ENCODE data around the gene PRODH2.
"Not testable (repeated sequence)": the region's sequence is repeated elsewhere in the genome, so short reads cannot be mapped to it uniquely, and the experiment has no call there.

Gene PRODH2

DNA sequence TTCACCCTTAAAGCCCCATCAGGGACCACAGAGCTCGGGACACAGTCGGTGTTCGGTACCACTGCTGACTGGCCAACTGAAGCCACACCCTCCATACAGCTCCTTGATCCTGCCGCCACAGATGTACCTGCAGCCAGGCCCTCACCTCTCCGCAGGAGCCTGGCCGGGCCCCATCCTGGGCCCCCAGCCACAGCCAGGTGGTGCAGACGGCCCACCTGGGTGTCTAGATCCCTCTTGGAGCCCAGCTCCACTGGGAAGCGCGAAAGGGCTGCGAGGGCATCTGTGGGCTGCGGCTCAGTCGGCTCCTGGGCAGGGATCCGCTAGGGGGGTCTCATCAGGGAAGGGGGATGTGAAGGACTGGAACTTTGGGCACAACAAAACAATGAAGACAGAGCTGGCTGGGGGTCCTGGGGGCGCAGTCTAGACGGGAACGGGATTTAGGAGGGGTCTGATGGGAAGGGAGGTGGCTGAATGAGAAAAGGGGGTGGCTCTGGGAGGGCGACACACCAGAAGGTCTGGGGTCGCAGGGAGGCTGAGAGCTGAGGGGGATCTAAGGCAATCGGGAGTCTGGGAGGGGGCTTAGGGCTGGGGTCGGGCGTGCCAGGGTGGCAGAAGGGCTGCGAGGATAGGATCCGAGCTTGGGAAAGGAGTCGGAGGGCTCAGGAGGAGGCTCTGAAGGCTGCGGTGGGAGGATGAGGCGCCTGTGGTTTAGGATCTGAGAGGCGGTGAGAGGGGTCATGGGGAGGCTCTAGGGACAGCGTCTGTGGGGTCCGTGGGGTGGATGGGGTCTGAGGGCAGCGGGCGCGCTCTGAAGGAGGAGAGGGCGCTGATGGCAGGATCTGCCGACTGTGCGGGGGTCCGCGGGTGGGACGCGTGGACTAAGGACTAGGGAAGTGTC, 15.8 kb downstream of the PRODH2 start:
- no peak for DNase-seq (ENCODE audit: low read depth in 2 of 2)

- not testable (repeated sequence) for DNase-seq (ENCODE audit: low read depth in 2 of 2)
Measured at GRCh38 chr19:35795564-35795963, 17.1 kb downstream of the PRODH2 start.

DNA sequence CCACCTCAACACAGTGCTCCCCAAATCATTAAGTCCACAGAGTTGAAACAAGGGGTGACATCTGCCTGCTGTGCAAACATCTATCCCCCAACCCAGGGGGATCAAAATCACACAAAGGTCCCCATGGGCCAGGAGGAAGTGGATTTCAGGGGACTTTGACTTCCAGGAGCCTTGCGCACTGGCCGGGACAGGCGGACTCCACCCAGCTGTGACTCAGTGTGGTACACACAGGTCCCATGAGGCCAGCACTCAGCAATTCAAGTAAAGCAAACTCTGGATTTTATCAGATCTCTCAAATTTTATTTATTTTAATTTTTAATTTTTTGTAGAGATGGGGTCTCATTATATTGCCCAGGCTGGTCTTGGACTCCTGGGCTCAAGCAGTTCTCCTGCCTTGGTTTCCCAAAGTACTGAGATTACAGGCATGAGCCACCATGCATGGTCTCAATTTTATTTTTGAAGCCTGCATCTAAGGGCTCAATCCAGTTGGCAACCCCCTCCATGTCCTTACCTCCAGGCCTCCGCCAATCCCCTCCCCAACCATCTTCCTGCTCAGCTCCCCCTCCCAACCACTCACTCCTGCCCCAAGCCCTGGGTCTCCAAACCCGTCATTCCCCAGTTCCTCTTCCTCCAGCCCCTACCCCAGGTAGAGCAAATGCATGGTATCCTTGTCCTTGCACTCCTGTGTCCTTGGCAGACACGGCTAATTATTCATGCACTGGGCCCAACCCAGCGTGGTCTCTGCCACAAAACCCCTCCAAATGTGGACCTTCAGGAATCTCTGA, 19.1 kb downstream of the PRODH2 start:
- no peak for DNase-seq (ENCODE audit: low read depth in 2 of 2)

GRCh38 chr19:35792888-35793287, 19.8 kb downstream of the PRODH2 start:
- no peak for DNase-seq (ENCODE audit: low read depth in 2 of 2)

GRCh38 chr19:35792312-35792711, 20.3 kb downstream of the PRODH2 start:
- no peak for DNase-seq (ENCODE audit: low read depth in 2 of 2)

- DNase-seq (ENCODE audit: low read depth in 2 of 2) = no peak
Measured at GRCh38 chr19:35791814-35792279, 20.8 kb downstream of the PRODH2 start.

GRCh38 chr19:35790981-35791813, 21.4 kb downstream of the PRODH2 start:
- DNase-seq (ENCODE audit: low read depth in 2 of 2) = no peak

DNA sequence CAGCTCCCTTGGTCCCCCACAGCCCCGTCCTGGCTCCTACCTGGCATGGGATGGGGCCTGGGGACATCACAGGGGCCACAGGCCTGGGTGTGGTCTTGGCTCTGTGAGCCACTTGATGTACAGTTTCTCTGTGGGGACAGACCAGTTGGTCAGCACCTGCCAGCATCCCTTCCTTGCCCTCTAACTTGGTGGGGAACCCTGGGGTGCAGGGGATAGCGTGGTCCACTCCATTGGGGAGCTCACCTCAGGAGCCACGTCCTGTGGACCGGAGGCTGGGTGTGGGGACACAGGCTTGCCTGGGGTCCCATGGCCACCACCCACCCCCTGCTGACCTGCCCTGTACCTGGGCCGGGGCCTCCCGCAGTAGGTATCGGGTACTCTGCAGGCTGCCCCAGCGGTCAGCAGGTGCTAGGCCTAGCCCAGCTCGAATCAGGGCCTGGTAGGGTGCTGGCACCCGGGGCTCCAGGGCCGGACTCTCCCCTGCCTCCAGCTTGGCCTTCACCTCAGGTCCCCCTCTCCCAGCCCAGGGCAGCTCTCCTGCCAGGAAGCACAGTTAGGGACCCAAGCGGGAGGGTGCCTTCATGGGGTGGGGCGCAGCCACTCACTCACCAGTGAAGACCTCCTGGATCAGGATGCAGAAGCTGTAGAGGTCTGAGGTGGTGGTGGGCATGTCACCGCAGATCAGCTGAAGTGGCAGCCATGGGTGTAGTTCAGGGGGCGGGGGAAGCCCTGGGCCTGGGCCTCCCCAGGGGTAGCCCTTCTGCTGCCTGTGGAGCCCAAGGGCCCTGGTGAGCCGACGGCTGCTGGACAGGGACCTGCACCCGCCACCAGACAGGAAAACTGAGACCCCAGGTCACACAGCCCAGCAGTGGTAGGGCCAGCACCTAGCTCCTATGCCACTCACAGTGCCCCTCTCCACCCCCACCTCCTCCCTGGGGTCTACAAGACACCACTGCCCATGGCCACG, 22.4 kb downstream of the PRODH2 start:
- DNase-seq (ENCODE audit: low read depth in 2 of 2) = no peak

- DNase-seq (ENCODE audit: low read depth in 2 of 2) = no peak
Measured at GRCh38 chr19:35789195-35789977, 23.3 kb downstream of the PRODH2 start.

GRCh38 chr19:35788205-35788960, 24.3 kb downstream of the PRODH2 start:
- no peak for DNase-seq (ENCODE audit: low read depth in 2 of 2)

GRCh38 chr19:35787227-35787799, 25.3 kb downstream of the PRODH2 start:
- no peak for DNase-seq (ENCODE audit: low read depth in 2 of 2)

- DNase-seq (ENCODE audit: low read depth in 2 of 2) = no peak
Measured at GRCh38 chr19:35786299-35787160, 26.1 kb downstream of the PRODH2 start.

DNA sequence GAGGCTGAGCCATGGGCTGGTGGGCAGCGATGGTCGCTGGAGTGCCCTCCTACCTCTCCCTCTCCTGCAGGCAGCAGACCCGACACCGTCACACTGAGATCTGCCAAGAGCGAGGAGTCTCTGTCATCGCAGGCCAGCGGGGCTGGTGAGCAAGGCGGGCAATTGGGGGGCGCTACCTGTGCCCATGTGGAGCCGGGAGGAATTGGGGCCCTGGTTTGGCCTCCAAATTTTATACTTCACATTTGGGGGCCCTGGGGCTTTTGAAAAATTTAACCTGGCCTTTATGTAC, 27.4 kb downstream of the PRODH2 start:
- DNase-seq (ENCODE audit: low read depth in 2 of 2) = no peak

GRCh38 chr19:35784503-35785338, 27.9 kb downstream of the PRODH2 start:
- DNase-seq (ENCODE audit: low read depth in 2 of 2) = no peak

GRCh38 chr19:35783469-35784434, 28.9 kb downstream of the PRODH2 start:
- DNase-seq (ENCODE audit: low read depth in 2 of 2) = no peak

GRCh38 chr19:35782589-35782988, 30.1 kb downstream of the PRODH2 start:
- DNase-seq (ENCODE audit: low read depth in 2 of 2) = no peak
